AG09309 (cell line): ENCODE measurements around the gene C3orf20.
"Not testable (repeated sequence)": the region's sequence is repeated elsewhere in the genome, so short reads cannot be mapped to it uniquely, and the experiment has no call there.

Experiments
- DNase-seq: peaks from one replicate; pipeline ENCODE4 v3.0.0-alpha.2; 2010; ENCODE audit warnings: low read depth
- H3K4me3 ChIP-seq: 2 replicates; pipeline ENCODE4 v1.5.1; 2011; ENCODE audit warnings: mild to moderate bottlenecking, low read depth, low read length, moderate library complexity; ENCODE audit not compliant: control insufficient read depth
- TF ChIP-seq, protein P1 (sequence below): IDR thresholded peaks from 2 replicates; pipeline ENCODE4 v1.5.1; 2011; ENCODE audit warnings: mild to moderate bottlenecking, low read depth, low read length, inconsistent platforms; ENCODE audit not compliant: insufficient read depth, control insufficient read depth; ENCODE audit errors: missing control alignments

Gene C3orf20

DNA sequence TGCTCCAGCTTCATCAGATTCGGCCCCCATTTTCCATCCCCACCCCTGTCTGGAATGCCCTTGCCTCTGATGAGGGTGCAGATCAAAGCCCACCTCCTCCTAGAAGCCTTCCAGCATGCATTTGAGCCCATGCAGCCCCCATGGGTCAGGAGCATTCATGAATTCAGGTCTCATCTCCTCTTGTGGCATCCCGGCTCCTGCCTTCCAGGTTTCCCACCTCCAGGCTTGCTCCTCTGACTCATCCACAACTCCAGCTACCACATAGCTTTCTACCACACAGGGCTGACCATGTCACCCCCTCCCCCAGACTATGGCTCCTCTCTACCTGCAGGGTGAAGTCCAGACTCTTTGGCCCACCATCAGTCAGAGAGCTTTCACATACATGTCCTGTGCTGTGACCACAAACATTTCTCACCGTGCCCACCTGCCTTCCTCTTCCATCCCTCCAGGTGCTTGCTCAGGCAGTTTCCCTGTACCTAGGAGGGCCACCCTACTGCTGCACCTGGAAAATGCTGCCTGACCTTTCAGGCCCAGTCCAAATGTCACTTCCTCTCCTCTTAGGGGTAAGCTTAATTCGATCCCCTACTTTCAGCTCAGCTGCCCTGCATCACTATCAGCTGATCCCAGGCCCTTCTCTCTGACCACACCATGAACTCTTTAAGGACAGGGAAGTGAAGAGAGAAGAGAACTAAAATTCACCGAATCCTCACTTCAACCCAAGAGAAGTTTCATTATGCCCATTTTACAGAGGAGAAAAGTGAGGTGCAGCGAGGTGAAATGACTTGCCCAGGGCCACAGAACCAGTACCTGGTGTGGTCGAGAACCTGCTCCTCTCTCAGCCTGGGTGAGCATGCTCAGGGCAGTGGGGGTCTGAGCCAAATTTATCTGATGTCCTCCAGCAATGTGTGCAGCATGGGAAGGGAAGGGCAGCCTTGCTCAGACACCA lies 130.2 kb downstream of the C3orf20 start:
- H3K4me3 ChIP-seq = no peak overlapping the region
- TF ChIP-seq, protein P1, sequence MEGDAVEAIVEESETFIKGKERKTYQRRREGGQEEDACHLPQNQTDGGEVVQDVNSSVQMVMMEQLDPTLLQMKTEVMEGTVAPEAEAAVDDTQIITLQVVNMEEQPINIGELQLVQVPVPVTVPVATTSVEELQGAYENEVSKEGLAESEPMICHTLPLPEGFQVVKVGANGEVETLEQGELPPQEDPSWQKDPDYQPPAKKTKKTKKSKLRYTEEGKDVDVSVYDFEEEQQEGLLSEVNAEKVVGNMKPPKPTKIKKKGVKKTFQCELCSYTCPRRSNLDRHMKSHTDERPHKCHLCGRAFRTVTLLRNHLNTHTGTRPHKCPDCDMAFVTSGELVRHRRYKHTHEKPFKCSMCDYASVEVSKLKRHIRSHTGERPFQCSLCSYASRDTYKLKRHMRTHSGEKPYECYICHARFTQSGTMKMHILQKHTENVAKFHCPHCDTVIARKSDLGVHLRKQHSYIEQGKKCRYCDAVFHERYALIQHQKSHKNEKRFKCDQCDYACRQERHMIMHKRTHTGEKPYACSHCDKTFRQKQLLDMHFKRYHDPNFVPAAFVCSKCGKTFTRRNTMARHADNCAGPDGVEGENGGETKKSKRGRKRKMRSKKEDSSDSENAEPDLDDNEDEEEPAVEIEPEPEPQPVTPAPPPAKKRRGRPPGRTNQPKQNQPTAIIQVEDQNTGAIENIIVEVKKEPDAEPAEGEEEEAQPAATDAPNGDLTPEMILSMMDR = no peak
- DNase-seq = no peak

DNA sequence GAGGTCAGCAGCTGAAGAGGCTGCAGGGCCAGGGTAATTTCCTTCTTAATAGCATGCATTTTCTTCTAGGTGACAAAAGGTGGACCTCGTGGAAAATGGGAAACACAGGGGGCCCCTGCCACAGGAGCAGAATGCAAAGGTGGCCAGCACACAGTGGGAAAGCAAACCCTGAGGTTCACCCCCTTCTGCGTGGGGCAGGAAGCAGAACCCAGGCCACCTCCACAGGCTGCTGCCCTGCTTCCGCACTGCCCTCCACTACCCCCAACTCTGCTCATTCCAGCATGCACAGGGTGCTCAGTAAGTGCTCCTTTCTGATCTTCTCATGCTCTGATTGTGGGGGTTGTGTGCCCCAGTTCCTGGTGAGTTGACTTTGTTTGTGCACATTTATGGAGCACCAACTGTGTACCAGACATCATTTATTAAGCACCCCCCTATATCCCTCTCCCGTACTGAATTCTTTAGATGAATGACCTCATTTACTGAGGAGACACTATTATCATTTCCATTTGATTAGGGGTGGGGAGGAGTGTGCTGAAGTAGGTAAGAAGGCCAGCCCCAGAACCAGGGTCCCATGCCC lies 131.1 kb downstream of the C3orf20 start:
- TF ChIP-seq, protein P1 = no peak
- no peak overlapping the region for H3K4me3 ChIP-seq
- no peak for DNase-seq

DNA sequence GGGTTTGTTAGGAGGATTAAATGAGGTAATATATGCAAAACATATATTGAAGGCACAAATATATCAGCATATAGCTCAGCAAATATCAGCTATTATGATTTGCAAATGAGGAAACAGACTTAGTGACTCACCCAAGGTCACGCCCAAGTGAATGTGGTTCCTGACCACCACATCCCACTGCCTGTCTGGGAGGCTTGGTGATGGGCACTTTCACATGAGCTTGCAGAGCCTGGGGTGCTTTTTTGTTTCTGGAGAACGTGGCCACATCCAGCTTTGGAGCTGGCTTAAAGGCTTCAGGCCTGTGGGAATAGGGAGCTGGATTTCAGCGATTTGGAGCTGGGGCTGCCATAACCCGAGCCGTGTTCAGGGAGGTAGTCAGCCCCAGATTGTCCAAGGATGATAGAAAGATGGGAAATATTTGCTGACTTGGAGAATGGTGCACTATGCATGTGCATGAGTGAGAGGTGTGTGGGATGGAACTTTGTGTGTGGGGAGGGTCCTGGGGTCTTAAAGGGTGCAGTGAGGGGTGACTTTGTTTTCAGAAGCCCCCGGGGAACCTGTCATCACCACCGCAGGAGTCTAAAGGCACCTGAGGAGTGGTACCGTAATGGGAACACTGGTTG lies 131.8 kb downstream of the C3orf20 start:
- no peak for DNase-seq
- TF ChIP-seq, protein P1 = no peak
- H3K4me3 ChIP-seq = no peak overlapping the region

DNA sequence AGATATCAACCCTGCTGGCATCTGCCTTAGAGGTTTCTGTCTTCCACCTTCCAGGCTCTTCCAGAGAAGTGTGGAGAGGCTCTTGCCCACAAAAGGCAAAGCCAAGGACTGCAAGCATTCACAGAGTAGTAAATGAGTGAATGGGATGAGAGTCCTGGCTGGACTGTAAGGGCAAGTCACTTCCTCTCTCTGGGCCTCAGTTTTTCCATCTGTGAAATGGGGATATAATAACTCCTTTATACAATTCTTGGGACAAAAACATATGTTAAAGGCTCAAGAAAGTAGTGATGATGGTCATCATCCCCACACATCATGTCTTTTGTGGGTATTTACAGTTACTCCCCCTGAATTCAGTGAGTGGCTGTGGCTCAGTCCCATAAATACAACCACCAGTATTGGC lies 133.1 kb downstream of the C3orf20 start:
- TF ChIP-seq, protein P1 = no peak
- no peak overlapping the region for H3K4me3 ChIP-seq
- DNase-seq = no peak

DNA sequence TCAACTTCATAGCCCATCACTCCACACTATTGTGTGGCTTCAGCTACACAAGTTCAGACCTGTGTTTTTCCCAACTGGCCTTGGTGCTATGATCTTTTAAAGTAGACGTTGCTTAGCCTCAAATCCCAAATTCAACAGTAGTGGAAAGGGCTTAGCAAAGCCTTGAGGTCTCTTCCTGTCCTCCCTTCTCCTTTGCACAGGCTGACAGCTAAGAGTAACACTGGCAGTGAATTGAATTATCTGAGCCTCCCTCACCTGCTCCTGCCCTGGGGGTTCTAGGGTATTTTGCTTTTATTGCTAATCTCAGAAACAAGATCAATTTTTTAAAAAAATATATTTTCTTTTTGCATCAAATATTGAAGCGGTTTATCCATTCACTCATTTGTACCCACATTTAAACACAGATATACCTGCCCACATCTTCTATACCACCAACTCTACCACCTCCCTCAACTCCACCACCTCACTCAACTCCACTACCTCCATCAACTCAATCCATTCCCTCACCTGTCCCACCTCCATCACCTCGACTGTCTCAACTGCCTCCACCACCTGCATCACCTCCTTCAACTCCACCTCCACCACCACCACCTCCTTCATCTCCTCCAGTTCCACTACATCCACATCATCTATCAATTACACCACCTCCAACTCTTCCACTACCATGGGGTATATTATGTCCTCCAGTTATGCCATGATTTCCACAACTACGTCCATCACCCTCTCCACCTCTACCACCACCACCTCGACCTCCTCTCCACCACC lies 133.7 kb downstream of the C3orf20 start:
- H3K4me3 ChIP-seq = no peak overlapping the region
- DNase-seq = no peak
- TF ChIP-seq, protein P1 = no peak

DNA sequence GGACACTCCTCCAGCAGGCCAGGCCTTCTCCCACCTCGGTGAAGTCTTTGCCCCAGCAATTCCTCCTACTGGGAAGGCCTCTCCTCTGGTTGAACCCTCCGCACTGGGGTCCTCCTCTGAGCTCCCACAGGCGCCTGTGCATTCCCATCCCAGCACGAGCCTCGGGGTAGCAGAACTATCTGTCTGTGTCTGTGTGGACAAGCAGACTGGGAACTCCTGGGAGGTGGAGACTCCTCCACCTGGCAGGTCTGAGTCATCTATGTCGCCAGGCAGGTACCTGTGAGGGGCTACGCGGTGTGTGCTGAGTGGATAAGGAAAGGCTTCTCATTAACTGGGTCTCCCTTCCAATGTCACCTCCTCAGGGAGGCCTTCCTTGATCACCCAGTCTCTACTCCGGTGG lies 134.7 kb downstream of the C3orf20 start:
- not testable (repeated sequence) for DNase-seq, H3K4me3 ChIP-seq
